GM21381 (cell line): ENCODE measurements around the gene LURAP1L.

Experiments
- ATAC-seq: cut with Tn5 transposase; IDR thresholded peaks from one replicate; pipeline ENCODE4 v1.9.1; 2021; ENCODE audit warnings: mild to moderate bottlenecking, moderate library complexity; ENCODE audit not compliant: unreplicated experiment

Gene LURAP1L

DNA sequence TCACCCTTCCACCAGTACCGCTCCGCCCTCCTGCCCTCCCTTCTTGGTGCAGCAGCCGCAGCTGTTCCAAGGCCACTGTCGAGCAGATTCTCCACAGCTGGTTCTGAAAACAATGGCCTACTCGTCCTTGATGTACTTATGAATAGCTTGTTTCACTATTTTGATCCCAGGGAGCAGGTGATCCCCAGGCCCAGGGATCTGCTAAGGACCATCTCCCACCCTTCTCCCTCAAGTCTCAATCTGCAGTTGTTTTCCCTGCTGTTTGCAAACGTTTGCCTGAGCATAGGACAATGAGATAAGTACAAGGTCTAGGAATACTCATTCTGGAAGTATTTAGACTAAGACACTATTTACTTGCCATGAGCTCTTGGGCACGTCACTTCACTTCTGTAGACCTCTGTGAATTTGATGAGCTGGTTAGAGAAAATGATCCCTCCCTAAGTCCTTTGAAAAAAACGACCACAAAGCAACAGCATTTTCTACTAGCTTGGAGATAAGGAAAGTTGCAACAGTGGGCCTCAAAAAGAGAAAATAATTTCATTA is 1.8 kb downstream of the LURAP1L start:
- no peak for ATAC-seq

DNA sequence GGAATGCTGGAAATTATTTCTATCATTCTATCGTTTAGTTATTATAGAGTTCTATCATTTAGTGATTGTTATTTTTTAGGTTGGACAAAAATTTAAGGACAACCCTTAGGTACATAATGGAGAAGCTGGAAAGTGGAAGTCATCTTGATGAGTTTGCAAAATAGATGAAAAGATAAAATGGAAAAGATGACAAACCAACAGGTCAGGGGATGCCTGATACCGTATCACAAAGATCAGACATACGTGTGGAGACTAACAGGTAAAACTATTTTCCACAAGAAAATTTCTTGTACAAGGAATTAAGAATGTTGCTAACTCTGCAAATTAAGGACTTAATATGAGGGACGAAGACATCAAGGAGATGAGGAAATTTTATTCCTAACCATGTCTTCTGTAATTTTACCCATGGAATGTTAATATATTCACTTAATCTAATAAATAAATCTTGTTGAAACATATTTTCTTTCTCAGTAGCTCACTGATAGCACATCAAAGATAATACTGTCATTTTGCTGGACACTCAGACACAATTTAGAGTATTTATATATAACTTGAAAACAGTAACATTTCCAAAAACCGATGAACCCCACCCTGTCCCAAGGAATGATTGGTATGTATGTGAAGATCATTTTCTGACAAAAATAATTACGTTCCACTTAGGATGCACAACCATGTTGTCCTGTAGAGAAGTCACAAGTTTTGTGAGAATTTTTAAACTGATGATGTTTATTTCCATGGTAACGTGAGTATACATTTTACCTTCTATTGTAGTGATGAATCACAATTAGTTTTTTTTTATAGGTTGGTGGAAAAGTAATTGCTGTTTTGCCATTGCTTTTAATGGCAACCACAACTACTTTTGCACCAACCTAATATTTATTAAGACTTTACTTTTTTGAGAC is 2.6 kb downstream of the LURAP1L start:
- no peak for ATAC-seq

DNA sequence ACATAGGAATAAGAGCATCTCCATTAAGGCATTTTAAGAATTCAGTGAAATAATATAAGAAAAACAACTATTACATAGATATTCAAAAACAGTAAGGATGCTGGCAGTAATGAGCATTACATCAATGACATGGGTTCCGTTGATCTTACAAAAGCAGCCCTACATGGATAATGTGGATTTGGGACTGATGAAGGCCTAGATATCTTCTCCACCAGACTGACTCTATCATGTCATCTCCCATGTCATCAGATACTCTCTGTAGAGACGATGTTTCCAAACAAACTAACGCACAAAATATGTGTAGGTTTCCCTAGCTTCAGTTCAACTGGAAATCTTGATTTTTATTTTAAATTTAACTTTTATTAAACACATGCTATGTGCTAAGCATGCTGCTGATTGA is 3.6 kb downstream of the LURAP1L start:
- ATAC-seq: no peak

DNA sequence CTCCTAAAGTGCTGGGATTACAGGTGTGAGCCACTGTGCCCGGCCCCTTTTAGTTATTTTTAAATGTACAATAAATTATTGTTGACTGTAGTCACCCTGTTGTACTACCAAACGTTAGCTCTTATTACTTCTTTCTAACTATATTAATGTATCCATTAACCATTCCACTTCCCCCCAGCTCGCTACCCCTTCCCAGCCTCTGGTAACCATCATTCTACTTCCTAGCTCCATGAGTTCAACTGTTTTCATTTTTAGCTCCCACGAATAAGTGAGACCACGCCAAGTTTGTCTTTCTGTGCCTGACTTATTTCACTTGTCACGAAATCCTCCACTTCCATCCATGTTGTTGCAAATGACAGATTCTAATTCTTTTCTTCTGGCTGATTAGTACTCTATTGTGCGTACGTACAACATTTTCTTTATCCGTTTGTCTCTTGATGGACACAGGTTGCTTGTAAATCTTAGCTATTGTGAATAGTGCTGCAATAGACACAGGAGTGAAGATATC is 6.5 kb downstream of the LURAP1L start:
- ATAC-seq: no peak

DNA sequence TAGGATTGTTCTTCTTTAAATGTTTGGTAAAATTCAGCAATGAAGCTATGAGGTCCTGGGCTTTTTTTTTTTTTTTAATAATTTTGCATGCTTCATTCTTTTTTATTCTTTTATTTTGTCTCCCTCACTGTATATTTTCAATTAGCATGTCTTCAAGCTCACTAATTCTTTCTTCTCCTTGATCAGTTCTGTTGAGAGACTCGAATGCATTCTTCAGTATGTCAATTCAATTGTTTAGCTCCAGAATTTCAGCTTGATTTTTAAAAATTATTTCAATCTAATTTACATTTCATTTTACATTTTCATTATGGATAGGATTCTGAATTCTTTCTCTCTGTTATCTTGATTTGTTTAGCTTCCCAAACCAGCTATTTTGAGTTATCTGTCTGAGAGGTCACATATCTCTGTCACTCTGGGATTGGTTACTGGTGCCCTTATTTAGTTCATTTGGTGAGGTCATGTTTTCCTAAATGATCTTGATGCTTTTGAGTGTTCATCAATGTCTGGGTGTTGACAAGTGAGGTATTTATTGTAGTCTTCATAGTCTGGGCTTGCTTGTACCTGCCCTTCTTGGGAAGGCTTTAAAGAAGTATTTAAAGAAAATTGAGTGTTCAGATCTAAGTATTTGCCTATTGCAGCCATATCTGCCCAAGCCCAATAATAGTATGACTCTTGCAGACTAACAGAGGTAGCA is 9.1 kb downstream of the LURAP1L start:
- no peak for ATAC-seq

DNA sequence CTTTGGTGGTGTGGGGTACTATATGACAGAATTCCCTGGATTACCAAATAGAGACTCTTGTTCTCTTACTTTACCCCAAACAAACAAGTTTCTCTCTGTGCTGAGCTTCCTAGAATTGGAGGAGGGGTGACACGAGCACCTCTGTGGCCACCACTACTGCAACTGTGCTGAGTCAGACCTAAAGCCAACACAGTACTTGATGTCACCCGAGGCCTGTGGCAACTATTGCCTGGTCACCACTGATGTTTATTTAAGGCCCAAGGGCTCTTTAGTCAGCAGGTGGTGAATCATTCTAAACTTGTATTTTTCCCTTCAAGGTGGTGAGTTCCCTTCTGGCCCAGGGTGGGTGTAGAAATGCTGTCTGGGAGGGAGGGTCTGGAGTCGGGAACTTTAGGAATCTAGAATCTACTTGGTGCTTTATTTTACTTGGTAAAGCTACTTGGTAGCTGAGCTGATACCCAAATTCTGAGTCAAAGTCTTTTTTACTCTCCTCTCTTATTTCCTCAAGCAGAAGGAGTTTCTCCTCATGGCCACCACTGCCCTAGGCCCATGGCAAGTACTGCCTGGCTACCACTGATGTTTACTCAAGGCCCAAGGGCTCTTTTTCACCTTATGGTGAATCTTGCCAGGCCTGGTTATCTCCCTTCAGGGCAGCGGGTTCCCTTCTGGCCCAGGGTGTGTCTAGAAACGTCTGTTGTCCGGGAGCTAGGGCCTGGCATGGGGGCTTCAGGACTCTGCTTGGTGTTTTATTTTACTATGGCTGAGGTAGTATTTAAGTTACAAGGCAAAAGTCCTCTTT is 9.8 kb downstream of the LURAP1L start:
- no peak for ATAC-seq

DNA sequence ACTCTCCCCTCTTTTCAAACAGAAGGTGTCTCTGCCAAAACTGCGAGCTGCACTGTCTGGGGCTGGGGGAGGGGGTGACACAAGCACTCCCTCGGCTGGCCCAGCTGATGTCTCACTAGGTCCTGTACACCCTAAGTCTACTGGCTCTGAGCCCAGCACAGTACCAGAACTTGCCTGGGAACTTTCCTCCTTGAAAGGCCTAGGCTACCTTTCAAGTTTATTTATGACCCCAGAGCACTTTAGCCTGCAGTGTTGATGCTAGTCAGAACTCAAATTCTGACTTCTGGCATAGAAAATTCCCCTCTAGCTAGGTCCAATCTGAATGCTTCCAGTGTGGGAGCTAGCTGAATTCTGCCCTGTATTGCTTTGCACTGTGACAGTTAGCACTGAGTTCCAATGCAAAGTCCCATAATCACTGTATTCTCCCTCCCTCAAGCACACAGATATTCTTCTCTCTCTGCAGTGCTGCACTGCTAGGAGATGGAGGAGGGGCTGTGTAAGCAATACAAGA is 10.5 kb downstream of the LURAP1L start:
- no peak for ATAC-seq

DNA sequence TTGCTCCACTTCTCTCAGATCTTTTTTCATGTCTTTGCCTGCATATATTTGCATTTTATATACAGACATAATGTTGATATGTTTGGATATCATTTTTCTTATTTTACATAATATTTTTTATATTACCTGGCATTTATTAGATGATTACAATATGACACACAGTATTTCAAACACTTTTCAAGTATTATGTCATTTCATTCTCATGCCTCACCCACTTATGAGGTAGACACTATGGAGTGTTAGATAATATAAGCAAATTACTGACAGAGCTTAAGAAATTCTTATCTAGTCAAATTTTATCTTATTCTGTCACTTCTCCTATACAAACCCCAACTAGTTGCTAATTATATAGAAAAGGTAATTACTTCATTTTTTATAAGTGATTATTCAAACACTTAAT is 11.1 kb downstream of the LURAP1L start:
- no peak for ATAC-seq

DNA sequence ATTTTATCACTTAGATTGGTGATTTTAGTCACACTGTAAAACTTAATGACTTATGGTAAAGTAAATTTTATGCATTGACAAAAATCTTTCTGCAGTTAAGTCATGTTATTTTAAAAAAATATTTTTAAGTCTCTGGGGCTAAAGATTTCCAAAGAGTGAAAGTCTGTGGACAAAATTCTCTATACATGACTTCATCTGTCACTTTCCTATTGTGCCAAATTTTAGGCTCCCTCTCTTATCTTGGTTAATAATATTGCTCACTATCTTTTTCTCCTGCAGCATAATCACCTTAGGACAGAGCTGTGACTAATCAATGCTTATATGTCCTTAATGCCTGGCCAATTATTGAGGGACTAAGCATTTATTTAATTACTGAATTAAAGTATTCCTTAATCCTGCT is 15.2 kb downstream of the LURAP1L start:
- ATAC-seq: no peak

DNA sequence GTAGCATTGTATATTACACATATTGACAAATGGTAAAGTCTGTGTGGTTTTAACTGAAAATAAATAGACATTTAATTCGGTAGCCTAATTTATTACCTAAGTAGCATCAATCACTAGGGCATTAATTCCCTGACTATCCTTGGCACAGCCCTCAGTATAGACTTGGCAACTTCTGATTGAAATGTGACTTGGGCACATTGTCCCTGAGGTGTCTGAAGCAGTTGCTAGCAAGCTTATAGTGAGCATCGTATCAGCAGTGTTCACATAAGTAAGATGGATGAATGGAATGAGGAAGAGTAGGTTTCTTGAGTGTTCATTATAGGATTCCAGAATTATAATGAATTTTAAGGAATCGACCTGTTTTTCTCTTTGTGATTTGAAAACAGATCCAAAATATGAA is 16.1 kb downstream of the LURAP1L start:
- ATAC-seq: no peak

DNA sequence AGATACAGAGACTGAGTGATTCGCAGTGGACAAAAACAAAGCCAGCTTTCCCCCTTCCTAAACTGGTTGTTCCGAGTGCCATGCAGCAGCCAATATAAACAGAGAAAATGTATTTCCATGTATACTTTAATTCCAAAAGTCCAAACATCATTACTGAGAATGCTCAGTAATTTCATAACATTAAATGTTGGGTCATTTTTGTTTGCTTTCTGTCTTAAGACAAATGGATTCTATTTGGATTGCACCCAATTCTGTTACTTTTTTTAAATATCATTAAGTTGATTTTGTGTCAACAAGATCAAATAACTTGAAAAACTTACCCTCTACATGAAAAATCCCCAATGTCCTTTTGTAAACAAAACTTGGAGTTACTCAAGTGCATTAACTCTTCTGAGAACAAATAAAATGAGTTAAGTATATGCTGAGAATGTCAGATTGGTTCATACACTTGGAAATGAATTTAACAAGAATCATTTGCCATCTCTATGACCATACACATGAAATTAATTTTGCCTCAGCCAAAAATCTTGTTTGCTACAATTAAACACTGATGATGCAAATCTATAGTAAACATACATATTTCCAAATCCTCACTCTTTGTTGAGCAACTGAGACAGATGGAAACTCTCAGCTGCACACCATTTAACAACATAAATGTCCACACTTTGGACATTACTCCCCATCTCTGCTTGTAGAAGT is 19.4 kb downstream of the LURAP1L start:
- ATAC-seq: no peak

DNA sequence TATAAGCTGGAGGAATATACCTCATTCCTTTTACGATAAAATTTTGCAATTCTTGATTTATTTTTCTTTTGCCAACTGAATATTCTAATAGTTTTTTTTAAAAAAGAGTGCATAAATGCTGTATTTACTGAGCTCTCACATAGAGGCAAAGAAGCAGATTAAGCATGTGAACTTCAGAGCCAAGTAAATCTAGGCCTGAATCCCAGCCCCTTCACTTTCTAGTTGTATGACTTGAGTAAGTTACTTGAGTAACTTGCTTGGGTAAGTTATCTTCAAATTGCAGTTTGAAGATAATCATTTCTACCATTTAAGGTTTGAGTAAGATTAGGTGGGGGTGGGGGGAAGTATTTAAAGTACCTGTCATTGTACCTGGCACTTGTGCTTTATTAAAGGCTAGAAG is 21.8 kb downstream of the LURAP1L start:
- ATAC-seq: no peak

DNA sequence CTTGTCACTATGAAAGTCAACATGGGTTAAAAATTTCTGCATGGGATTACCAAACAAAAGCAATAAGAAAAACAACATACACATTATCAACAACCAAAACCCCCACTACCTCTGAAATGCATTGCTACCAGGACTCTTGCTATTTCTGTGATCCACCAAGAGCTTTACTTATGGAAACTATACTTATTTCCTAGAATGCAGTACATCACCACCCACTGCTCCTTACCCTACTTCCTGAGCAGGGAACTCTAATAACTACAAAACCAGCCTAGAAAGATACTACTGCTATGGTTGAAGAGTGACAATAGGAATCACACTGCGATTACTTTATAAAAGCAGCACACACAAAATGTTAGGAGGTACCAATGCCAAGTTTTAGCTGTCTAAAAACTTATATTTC is 22.2 kb downstream of the LURAP1L start:
- no peak for ATAC-seq

DNA sequence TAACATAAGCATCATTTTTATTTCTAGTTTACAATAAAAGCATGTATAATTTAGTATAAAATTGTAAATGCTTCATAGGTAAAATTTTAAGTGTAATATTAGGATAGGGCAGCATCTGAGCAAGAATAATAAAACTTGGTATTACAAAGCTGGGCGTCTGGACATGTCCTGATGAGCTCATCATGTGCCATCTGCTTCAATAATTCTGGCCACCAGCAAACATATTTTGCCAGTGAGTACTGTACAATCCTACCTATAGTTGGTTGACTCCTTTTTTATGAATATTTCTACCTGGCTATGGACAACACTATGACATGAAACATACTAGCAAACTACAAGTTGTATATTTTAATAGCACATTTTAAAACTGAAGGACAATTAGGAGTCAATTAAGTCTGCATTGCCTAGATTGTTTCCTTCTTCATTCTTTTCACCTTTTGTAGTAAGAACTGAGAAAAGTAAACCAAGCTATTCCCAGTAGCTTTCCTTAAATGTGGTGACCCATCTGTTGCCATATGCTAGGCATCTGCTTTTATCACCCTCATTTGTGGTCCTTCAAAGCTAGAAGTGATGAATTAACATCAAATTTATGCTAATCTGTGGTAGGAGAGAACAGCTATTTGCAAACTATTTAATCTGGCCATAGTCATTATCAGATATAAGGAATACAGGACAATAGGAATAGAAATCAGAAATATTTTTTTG is 23.4 kb downstream of the LURAP1L start:
- no peak for ATAC-seq

DNA sequence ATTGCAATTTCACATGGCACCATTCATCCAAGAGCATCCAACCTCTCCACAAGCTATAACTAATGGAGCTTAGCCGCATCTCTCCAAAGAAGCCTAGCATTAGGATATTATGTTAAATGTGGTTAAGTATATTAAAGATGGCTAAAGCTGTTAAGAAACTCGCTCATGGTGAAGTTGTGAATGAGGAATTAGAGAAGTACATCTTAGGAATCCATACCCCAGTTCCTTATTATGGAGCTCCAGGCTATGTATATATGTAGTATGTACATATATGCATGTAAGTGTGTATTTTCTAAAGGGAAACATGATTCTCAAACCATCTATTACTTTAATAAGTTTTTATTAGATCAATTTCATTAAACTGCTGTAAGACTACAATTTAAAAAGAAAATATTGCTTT is 26.4 kb downstream of the LURAP1L start:
- no peak for ATAC-seq

DNA sequence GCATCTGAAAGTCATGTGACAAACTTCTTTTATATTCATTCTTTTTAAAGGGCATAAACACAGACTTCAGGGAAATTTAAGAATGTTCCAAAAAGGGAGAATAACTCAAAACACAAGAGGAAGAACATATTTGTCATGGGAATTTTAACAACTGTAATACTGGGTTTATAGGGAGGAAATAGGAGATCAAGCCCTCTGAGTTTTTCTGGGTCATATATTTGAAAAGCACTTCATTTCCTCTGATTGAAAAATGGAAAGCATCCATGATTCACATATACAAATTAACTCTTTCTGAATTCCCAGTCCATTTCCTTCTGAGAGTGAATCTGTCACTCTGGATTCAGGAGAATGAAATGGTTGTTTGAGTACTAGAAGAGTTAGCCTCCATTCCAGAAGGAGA is 26.8 kb downstream of the LURAP1L start:
- no peak for ATAC-seq

DNA sequence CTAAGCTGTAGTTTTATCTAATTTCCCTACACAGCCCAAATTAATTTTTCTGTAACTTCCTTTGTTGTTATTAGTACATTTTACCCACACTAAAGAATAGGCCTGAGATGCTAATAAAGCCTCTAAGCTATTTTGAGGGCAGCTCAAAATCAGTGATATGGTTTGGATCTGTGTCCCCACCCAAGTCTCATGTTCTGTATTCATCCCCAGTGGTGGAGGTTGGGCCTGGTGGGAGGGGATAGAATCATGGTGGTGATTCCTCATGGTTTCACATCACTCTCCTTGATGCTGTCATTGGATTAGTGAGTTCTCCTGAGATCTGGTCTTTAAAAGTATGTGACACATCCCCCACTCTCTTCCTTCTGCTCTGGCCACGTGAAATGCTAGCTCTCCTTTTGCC is 27.3 kb downstream of the LURAP1L start:
- ATAC-seq: no peak

DNA sequence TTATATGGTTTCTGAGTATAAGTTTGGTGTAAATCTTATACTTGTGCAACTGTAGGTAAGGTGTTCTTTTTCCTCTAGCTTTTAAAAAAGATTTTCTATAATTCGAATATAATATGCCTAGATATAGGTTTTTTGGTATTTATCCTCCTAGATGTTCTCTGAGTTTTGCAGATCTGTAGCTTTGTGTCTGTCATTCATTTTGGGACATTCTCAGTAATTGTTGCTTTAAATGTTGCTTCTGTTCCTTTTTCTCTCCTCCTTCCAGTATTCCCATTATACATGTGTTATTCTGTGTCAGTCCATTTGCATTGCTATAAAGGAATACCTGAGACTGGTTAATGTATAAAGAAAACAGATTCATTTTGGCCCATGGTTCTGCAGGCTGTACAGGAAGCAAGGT is 33.7 kb downstream of the LURAP1L start:
- ATAC-seq: no peak

DNA sequence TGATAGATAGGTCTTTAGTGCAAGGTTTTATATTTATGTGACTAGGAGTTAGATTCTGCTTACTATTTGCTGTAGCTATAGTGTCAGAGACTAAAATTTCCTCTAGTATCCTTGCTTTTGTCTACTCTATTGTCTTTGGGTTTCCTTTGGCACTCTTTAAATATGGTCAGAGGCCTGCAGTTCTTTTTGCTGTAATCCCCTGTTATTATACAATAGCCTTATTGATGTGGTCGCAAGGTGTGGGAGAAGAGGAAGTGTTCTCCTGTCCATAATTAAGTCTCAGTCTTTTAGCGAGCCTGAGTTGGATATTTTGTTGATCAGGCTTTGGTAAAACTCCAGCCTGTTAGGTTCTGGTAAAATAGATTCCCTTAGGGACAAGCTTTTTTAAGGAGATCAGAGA is 34.9 kb downstream of the LURAP1L start:
- no peak for ATAC-seq

DNA sequence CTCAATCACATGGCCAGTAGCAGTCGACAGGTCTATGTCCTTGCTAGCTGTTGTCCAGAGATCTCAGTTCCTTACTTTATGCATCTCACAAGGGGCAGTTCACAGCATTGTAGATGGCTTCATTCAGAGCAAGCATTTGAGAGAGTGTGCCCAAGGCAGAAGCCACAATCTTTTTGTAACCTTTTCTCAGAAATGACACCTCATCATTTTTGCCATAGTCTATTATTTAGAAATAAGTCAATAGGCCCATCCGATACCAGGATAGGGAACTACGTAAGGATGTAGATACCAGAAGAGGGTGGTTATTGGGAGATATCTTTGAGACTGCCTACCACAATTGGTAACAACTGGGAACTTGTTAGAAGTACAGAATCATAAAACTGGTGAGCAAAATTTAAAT is 37.1 kb downstream of the LURAP1L start:
- no peak for ATAC-seq
